ENCODE results near the gene COL2A1. TPM values are rescaled to one million over a fixed set of nuclear protein-coding genes. Genes with fewer than 3 reads are reported as not detected.

Gene COL2A1
- total and polyA plus RNA-seq, 8 donors = 0.06 to 91.3 (median 71.0) TPM; not detected in 1

DNA sequence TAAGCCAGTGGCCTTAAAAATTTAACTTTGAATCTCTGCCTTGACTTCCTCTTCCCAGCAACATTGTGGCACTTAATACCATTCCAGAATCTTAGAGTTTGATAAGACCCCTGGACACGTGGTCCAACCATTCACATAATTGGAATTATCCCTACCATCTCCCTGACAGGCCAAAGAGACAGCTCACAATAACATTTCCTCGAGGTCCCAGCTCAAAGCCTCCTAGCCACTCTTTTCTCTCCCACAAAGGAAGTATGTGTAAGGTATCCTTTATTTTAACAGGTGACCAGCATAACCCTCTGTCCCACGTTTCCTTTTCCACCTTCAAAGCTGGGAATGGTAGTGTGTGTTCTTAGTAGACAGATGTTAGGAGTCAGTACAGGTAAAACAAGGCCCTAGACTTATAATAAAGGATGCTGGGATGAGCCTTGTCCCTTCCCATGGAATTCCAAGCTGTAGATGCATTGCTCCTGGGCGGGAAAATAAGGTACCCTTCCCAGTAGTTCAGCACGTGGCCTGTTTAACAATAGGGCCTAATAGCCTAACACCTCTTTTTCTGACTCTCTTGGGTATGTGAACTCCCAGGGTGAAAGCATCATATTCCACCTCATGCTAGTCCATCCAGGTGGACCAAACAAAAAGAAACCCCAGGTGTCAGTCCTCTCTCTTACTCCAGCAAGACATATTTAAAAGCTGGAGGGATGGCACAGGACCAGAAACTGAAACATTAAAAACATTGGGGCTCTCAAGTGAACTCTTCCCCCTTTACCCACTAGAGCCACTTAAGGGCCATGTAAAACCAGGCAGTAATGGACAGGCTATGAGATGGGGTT is 37.5 kb upstream of the COL2A1 start:
- DNase-seq (no peak), ATAC-seq (no peak)
- no peak overlapping the region for H3K4me3 ChIP-seq
- no peak overlapping the region for H3K27ac ChIP-seq
- intact Hi-C loops (cut with DNase I) = no loop called here
- H3K36me3 ChIP-seq = peaks cover 0 to 47% of the 10 kb centered on the region in 2 donors
- no peaks in the 10 kb centered on the region for H3K4me1 ChIP-seq
- TF ChIP-seq, protein P1, sequence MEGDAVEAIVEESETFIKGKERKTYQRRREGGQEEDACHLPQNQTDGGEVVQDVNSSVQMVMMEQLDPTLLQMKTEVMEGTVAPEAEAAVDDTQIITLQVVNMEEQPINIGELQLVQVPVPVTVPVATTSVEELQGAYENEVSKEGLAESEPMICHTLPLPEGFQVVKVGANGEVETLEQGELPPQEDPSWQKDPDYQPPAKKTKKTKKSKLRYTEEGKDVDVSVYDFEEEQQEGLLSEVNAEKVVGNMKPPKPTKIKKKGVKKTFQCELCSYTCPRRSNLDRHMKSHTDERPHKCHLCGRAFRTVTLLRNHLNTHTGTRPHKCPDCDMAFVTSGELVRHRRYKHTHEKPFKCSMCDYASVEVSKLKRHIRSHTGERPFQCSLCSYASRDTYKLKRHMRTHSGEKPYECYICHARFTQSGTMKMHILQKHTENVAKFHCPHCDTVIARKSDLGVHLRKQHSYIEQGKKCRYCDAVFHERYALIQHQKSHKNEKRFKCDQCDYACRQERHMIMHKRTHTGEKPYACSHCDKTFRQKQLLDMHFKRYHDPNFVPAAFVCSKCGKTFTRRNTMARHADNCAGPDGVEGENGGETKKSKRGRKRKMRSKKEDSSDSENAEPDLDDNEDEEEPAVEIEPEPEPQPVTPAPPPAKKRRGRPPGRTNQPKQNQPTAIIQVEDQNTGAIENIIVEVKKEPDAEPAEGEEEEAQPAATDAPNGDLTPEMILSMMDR (IDR thresholded peaks at IDR 0.05) = no peak
- no peaks in the 10 kb centered on the region for H3K9me3 ChIP-seq
- no peaks in the 10 kb centered on the region for H3K27me3 ChIP-seq

DNA sequence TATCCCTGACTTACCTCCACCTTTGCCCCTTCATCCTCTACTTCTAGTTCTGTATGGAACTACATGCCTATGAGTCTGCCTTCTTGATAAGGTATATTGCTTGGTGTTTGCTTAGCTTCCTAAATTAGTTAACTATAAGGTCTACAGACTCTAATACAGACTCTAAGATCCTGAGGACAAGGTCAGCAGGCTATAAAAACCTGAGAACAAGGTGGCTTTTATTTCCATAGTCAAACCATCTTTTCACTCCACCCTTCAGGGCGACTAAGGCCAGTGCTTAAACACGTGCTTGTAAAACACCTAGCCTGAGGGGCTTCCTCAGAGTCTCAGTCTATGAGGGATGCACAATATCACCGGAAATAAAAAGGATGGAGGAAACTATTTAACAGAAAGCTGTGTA is 36.1 kb upstream of the COL2A1 start:
- TF ChIP-seq, protein P1 (IDR thresholded peaks at IDR 0.05) = no peak

DNA sequence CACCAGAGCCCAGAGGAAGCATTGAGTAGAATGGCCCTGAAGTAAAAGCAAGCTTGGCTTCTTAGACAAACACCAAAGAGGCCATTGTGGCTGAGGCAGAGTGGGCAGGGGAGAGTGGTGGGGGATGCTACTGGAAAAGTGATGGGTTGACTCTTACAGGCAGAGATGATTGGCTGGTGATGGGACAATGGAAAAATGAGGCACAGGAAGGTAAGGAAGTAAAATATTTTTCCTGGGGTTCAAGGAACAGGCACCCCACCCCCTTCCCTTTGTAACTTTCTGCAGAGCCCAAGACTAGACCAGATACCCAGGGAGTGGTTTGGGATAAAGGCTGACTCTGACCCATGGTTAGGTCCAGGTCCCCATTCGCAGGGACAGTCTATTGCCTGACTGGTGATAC is 34.9 kb upstream of the COL2A1 start:
- Histone ChIP-seq H3K9me3 (no peaks in the 10 kb centered on the region), H3K27me3 (no peaks in the 10 kb centered on the region), H3K4me3 (no peak overlapping the region), H3K4me1 (no peaks in the 10 kb centered on the region), H3K27ac (no peak overlapping the region), H3K36me3 (peaks cover 0 to 20% of the 10 kb centered on the region in 2 donors)
- TF ChIP-seq, protein P1 (IDR thresholded peaks at IDR 0.05) = no peak
- ATAC-seq = no peak
- intact Hi-C loops (cut with DNase I) = no loop called here
- DNase-seq = no peak

More for the DNA sequence above, 36.1 kb upstream of the COL2A1 start:
- peaks cover 0 to 32% of the 10 kb centered on the region in 2 donors for H3K36me3 ChIP-seq
- no peaks in the 10 kb centered on the region for H3K9me3 ChIP-seq
- no peaks in the 10 kb centered on the region for H3K4me1 ChIP-seq
- intact Hi-C loops (cut with DNase I) = no loop called here
- ATAC-seq (no peak), DNase-seq (no peak)
- H3K27me3 ChIP-seq = no peaks in the 10 kb centered on the region
- H3K27ac ChIP-seq = no peak overlapping the region
- H3K4me3 ChIP-seq = no peak overlapping the region

DNA sequence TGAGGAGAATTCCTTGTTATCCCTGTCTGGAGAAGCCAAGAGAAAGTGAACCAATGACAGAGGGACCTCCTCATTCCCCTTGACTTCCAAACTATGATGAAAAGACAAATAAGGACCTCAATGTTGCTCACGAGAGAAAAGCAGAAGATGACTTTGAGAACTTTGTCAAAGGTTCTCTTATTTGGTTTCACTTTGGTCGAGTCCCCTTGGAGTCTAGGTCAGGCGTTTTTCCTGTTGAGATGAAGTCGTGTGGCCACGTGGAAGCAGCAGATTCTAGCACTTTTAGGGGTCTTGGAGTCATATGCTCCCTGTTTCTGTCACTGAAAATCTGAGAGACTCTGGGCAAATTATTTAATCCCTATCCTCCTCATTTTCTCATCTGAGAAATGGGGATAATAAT is 33.8 kb upstream of the COL2A1 start:
- ATAC-seq (peak; percentile 12), DNase-seq (no peak)
- Histone ChIP-seq H3K36me3 (peaks cover 0 to 9% of the 10 kb centered on the region in 2 donors), H3K4me1 (no peaks in the 10 kb centered on the region), H3K9me3 (no peaks in the 10 kb centered on the region), H3K4me3 (no peak overlapping the region), H3K27me3 (no peaks in the 10 kb centered on the region), H3K27ac (no peak overlapping the region)
- TF ChIP-seq, protein P1 (IDR thresholded peaks at IDR 0.05) = no peak
- intact Hi-C loops (cut with DNase I) = no loop called here

DNA sequence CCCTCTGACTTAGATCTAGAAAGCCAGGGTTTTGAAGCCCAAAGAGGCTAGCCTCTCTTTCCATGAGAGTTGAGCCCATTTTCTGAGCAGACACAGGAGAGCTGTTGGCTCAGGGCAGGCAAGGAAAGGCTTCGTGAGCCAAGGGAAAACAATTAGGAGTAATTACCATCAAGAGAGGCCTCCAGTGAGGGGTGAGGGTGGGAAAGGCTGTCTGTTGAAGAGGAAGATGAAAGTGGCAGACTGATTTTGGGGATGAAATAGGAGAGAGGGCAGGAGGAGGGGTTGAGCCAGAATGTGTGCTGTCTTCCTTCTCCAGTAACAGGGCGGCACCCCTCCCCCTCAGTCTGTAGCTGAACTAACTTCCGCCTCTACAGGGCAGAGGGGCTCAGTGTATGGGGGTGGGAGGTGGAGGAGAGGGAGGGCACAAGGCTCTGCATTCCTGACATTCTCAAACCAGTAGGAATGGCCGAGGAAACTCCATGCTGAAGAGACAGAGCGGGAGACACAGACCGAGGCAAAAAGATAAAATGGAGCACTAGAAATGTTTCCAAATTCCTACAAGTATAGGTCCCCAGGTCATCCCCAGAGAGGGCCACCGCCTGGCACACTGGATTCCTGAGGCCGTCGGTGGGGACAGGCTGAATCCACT is 33.1 kb upstream of the COL2A1 start:
- DNase-seq (peak in 2 of 4 donors; percentile 38 to 57), ATAC-seq (peak; percentile 31)
- no peak overlapping the region for H3K4me3 ChIP-seq
- no peaks in the 10 kb centered on the region for H3K4me1 ChIP-seq
- no peaks in the 10 kb centered on the region for H3K9me3 ChIP-seq
- TF ChIP-seq, protein P1 (IDR thresholded peaks at IDR 0.05) = no peak
- H3K27ac ChIP-seq = no peak overlapping the region
- no peaks in the 10 kb centered on the region for H3K27me3 ChIP-seq
- intact Hi-C loops (cut with DNase I) = no loop called here
- H3K36me3 ChIP-seq = peaks cover 0 to 2% of the 10 kb centered on the region in 2 donors
